Measurements from ENCODE around the gene F3. TPM values are rescaled to one million over a fixed set of nuclear protein-coding genes. Genes with fewer than 3 reads are reported as not detected.

The F3 gene
- total and polyA plus RNA-seq, 2 of the 13 experiments (the other 11 are each of a cell fraction or from before 2014, with no cell fraction given) = 5.8 to 9.0 TPM

DNA sequence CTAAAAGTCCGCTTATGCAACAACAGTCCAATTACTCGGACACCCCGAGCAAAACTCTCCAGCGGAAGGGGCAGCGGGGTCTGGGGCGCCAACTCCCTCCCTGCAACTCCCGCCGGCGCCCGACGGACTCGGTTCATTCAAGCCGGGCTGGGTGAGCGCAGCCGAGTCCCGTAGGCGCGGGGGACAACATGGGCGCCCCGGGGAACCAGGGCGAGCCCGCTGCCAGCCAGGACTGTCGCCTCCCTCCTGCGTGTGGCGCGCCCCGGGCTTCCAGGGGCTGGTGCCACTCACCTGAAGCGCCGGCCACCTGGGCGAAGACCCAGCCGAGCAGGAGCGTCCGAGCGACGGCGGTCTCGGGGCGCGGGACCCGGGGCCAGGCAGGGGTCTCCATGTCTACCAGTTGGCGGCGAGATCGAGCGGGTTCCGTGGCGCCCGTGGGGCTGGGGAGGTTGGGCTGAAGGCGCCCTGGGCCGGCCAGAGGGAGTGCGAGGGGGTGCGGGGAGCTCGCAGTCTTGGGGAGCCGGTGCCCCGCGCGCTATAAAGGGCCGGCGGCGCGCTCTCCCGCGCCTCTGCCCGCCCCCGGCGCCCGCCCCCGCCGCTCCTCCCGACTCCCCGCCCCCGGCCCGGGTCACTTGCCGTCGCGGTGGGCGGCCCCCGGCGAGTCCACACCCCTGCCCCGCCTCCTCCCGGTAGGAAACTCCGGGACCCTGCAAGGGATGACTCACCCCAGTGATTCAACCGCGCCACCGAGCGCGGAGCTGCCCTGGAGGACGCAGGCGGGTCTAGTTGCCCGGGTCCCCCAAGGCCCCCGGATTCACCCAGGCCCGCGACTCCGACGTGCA, at the start of gene F3 (continued):
- 0 out of 2 replicates have a peak, but pooled peaks have one; percentile 49 for TF ChIP-seq POGK (CRISPR knock-in tag; conservative IDR thresholded peaks at IDR 0.05)
- TF ChIP-seq PITX1 (CRISPR knock-in tag; IDR thresholded peaks at IDR 0.05) = 0 out of 2 replicates have a peak, but pooled peaks have one; percentile 16
- TF ChIP-seq NR2C2 (CRISPR knock-in tag; IDR thresholded peaks at IDR 0.05; ENCODE audit: borderline replicate concordance) = peak; percentile 27; the same call in 1 of the 2 replicates
- TF ChIP-seq, protein P1, sequence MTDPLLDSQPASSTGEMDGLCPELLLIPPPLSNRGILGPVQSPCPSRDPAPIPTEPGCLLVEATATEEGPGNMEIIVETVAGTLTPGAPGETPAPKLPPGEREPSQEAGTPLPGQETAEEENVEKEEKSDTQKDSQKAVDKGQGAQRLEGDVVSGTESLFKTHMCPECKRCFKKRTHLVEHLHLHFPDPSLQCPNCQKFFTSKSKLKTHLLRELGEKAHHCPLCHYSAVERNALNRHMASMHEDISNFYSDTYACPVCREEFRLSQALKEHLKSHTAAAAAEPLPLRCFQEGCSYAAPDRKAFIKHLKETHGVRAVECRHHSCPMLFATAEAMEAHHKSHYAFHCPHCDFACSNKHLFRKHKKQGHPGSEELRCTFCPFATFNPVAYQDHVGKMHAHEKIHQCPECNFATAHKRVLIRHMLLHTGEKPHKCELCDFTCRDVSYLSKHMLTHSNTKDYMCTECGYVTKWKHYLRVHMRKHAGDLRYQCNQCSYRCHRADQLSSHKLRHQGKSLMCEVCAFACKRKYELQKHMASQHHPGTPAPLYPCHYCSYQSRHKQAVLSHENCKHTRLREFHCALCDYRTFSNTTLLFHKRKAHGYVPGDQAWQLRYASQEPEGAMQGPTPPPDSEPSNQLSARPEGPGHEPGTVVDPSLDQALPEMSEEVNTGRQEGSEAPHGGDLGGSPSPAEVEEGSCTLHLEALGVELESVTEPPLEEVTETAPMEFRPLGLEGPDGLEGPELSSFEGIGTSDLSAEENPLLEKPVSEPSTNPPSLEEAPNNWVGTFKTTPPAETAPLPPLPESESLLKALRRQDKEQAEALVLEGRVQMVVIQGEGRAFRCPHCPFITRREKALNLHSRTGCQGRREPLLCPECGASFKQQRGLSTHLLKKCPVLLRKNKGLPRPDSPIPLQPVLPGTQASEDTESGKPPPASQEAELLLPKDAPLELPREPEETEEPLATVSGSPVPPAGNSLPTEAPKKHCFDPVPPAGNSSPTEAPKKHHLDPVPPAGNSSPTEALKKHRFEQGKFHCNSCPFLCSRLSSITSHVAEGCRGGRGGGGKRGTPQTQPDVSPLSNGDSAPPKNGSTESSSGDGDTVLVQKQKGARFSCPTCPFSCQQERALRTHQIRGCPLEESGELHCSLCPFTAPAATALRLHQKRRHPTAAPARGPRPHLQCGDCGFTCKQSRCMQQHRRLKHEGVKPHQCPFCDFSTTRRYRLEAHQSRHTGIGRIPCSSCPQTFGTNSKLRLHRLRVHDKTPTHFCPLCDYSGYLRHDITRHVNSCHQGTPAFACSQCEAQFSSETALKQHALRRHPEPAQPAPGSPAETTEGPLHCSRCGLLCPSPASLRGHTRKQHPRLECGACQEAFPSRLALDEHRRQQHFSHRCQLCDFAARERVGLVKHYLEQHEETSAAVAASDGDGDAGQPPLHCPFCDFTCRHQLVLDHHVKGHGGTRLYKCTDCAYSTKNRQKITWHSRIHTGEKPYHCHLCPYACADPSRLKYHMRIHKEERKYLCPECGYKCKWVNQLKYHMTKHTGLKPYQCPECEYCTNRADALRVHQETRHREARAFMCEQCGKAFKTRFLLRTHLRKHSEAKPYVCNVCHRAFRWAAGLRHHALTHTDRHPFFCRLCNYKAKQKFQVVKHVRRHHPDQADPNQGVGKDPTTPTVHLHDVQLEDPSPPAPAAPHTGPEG (CRISPR knock-in tag; IDR thresholded peaks at IDR 0.05) = peak; percentile 42; the same call in 1 of the 2 replicates
- TF ChIP-seq ZNF780A (CRISPR knock-in tag; IDR thresholded peaks at IDR 0.05) = peak; percentile 73
- no peak for TF ChIP-seq NR2F6 (IDR thresholded peaks at IDR 0.05)
- TF ChIP-seq NR2F6 (CRISPR knock-in tag; IDR thresholded peaks at IDR 0.05) = 0 out of 2 replicates have a peak, but pooled peaks have one; percentile 7
- TF ChIP-seq GMEB2 (CRISPR knock-in tag; IDR thresholded peaks at IDR 0.05; ENCODE audit: low read depth) = no peak
- no peak for TF ChIP-seq SP1 (IDR thresholded peaks at IDR 0.05)
- peak; percentile 59 for TF ChIP-seq SP1 (CRISPR knock-in tag; IDR thresholded peaks at IDR 0.05)
- TF ChIP-seq TCF7 (IDR thresholded peaks at IDR 0.05; ENCODE audit: low read depth) = no peak
- peak; percentile 65; the same call in 1 of the 2 replicates for TF ChIP-seq ZNF766 (CRISPR knock-in tag; IDR thresholded peaks at IDR 0.05; ENCODE audit: borderline replicate concordance)
- TF ChIP-seq ZNF607 (CRISPR knock-in tag; IDR thresholded peaks at IDR 0.05; ENCODE audit: borderline replicate concordance) = peak; percentile 34; the same call in 1 of the 2 replicates
- peak; percentile 58; the same call in 1 of the 2 replicates for TF ChIP-seq KMT2A (CRISPR knock-in tag; IDR thresholded peaks at IDR 0.05)
- TF ChIP-seq ZNF333 (CRISPR knock-in tag; IDR thresholded peaks at IDR 0.05; ENCODE audit: borderline replicate concordance) = 0 out of 2 replicates have a peak, but pooled peaks have one; percentile 69
